Breast epithelium (tissue), 4 donors: ENCODE results near the gene TBC1D2. TPM values are rescaled to one million over a fixed set of nuclear protein-coding genes. Genes with fewer than 3 reads are reported as not detected.
A peak's percentile ranks its signal among the peaks of the same experiment; 100 is the strongest.

Experiments used
- DNase-seq, 2 donors: peaks; one replicate each; pipeline ENCODE4 v3.0.0-alpha.2; 2019; ENCODE audit warnings: low spot score in 2 of 2
- H3K27ac ChIP-seq, 2 donors: fragments of 200-600 bp; sonication (generic) in 1 of 2; one replicate each; pipeline ENCODE4 v1.5.1; 2016 to 2019; ENCODE audit warnings: mild to moderate bottlenecking in 1 of 2
- H3K27me3 ChIP-seq, 2 donors: fragments of 200-600 bp; sonication (generic) in 1 of 2; one replicate each; pipeline versions ENCODE4 v1.5.1 to v1.6.0; 2017 to 2019; ENCODE audit warnings: control low read depth in 1 of 2, mild to moderate bottlenecking in 1 of 2
- H3K36me3 ChIP-seq: fragments of 200-600 bp; one replicate; pipeline ENCODE4 v1.5.1; 2019
- H3K4me1 ChIP-seq, 2 donors: fragments of 200-600 bp; sonication (generic); one replicate each; pipeline ENCODE4 v1.5.1; 2016 to 2019; ENCODE audit warnings: control low read depth in 1 of 2
- H3K4me3 ChIP-seq, 3 donors: fragments of 200-600 bp; sonication (generic); 1 replicate in 2 of 3; 2 replicates in 1 of 3; pipeline ENCODE4 v1.5.1; 2016 to 2019; ENCODE audit warnings: mild to moderate bottlenecking in 3 of 3, moderate library complexity in 2 of 3
- H3K9me3 ChIP-seq, 2 donors: fragments of 200-600 bp; sonication (generic) in 1 of 2; one replicate each; pipeline ENCODE4 v1.5.1; 2016 to 2019; ENCODE audit warnings: control low read depth in 1 of 2
- CTCF ChIP-seq, 3 donors: fragments of 450-650 bp; IDR thresholded peaks; one replicate each; pipeline ENCODE4 v1.5.1; 2016 to 2017; ENCODE audit warnings: antibody characterized with exemption in 3 of 3, mild to moderate bottlenecking in 3 of 3, moderate library complexity in 3 of 3
- POLR2A ChIP-seq: fragments of 450-650 bp; IDR thresholded peaks from one replicate; pipeline ENCODE4 v1.6.1; 2016; ENCODE audit warnings: antibody characterized with exemption, mild to moderate bottlenecking, moderate library complexity
- POLR2AphosphoS5 ChIP-seq, 3 donors: sonication (generic); formaldehyde crosslinking; IDR thresholded peaks; one replicate each; pipeline ENCODE4 v1.6.1; 2017; ENCODE audit warnings: antibody characterized with exemption in 3 of 3
- intact Hi-C: fragments of 100-400 bp; cut with DNase I; formaldehyde crosslinking; loops from one replicate; pipeline ENCODE4 v1.15.1; 2023; ENCODE audit warnings: low total_unique reads
- total RNA-seq, 3 donors: library from RNA; depleted of rRNA; stranded (reverse); fragments of >200 nt; gene quantifications; one replicate each; pipeline ENCODE4 v1.1.0, GENCODE V29; 2016

TBC1D2 gene
- total RNA-seq, 3 donors from 2014 or later = 10.8 to 17.1 (median 13.6) TPM

DNA sequence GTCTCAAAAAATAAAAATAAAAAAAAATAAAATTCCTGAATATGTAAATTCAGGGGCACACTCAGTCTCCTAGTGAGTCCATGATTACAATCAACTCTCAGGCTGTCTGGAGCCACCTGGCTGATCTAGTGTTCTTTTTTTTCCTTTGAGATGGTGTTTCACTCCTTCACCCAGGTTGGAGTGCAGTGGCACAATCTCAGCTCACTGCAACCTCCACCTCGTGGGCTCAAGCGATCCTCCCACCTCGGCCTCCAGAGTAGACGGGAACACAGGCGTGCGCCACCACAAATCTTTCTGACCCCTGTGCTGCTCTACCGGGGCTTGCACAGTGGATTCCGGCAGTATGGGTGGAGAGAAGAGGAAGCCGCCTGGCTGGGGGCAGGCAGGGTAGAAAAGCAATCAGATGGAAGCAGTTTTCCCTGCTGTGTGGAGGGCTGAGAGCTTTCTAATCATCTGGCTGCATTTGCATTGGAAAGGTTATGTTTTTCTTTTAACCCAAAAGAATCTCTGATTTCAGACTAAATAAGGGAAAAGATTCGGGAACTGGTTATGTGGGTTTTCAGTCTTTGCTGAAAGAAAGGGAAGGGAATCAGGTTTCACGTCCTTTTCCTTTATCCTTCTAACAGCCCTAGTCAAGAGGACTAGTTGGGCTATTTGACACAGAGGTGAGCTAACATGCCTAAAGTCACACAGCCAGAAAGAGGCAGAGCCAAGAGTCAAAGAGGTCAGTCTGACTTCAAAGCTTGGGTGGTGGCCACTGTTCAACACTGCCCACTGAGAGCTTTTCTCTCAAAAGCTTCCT lies 36.7 kb downstream of the TBC1D2 start:
- Histone ChIP-seq H3K4me3 (no peak overlapping the region), H3K27ac (peak overlapping the region in 1 of 2 donors; percentile 2), H3K9me3 (no peaks in the 10 kb centered on the region), H3K36me3 (peaks cover 6% of the 10 kb centered on the region), H3K27me3 (no peaks in the 10 kb centered on the region), H3K4me1 (no peaks in the 10 kb centered on the region)
- intact Hi-C loops = no loop called here
- DNase-seq = no peak
- TF ChIP-seq CTCF (IDR thresholded peaks at IDR 0.05) (no peak), POLR2AphosphoS5 (IDR thresholded peaks at IDR 0.05) (no peak), POLR2A (no peak)

GRCh38 chr9:98217255-98217654 lies 38.2 kb downstream of the TBC1D2 start:
- Histone ChIP-seq H3K9me3 (no peaks in the 10 kb centered on the region), H3K27me3 (no peaks in the 10 kb centered on the region), H3K4me1 (no peaks in the 10 kb centered on the region), H3K36me3 (peaks cover 6% of the 10 kb centered on the region), H3K27ac (no peak overlapping the region), H3K4me3 (no peak overlapping the region)
- intact Hi-C loops = no loop called here
- DNase-seq = no peak
- TF ChIP-seq POLR2A = no peak
- TF ChIP-seq CTCF (IDR thresholded peaks at IDR 0.05) = no peak
- TF ChIP-seq POLR2AphosphoS5 (IDR thresholded peaks at IDR 0.05) = no peak

DNA sequence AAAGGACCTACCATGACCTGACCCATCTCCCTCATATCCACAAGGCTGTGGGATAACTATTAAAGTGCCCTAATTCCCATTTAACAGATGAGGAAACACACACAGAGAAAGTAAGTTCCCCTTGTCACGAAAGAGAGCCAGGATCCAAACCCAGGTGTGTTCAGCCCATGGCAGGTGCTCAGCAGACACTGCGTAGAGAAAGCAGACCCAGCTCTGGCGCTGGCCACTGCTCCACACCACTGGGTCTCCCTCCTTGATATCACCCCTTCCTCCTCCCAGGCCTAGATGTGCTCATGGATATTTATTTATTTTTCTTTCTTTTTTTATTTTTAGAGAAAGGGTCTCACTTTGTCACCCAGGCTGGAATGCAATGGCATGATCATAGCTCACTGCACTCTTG lies 39.1 kb downstream of the TBC1D2 start:
- intact Hi-C loops = no loop called here
- Histone ChIP-seq H3K36me3 (peaks cover 6% of the 10 kb centered on the region), H3K27ac (peak overlapping the region in 1 of 2 donors; percentile 69), H3K4me3 (no peak overlapping the region), H3K9me3 (no peaks in the 10 kb centered on the region), H3K27me3 (no peaks in the 10 kb centered on the region), H3K4me1 (no peaks in the 10 kb centered on the region)
- TF ChIP-seq CTCF (IDR thresholded peaks at IDR 0.05) = no peak
- no peak for TF ChIP-seq POLR2AphosphoS5 (IDR thresholded peaks at IDR 0.05)
- TF ChIP-seq POLR2A = no peak
- DNase-seq = no peak

DNA sequence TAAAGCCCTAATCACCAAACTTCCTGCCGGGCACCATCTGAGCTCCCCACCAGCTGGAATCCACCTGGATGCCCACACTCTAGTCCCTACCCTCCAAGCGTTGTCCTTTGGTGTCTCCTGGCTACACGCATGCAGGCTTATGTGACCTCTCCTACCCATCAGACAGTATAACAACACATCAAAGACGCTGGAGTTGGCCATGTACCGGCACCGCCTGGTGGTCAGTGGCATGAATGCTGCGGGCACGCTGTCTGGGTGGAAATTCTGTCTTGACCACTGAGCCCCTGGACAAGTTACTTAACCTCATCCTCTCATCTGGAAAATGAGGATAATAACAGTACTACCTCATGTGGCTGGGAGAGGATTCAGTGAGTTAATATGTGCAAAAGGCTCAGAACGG lies 39.6 kb downstream of the TBC1D2 start:
- H3K36me3 ChIP-seq = peaks cover 6% of the 10 kb centered on the region
- H3K27ac ChIP-seq = peak overlapping the region; percentile 69 to 77
- no peaks in the 10 kb centered on the region for H3K4me1 ChIP-seq
- no peak overlapping the region for H3K4me3 ChIP-seq
- no peak for DNase-seq
- intact Hi-C loops = no loop called here
- TF ChIP-seq POLR2AphosphoS5 (IDR thresholded peaks at IDR 0.05) (no peak), POLR2A (no peak), CTCF (IDR thresholded peaks at IDR 0.05) (peak in 1 of 3 donors; percentile 30)
- H3K27me3 ChIP-seq = no peaks in the 10 kb centered on the region
- H3K9me3 ChIP-seq = no peaks in the 10 kb centered on the region

- DNase-seq = no peak
- Histone ChIP-seq H3K4me3 (no peak overlapping the region), H3K27ac (peak overlapping the region; percentile 69 to 77), H3K36me3 (peaks cover 1% of the 10 kb centered on the region), H3K9me3 (no peaks in the 10 kb centered on the region), H3K27me3 (no peaks in the 10 kb centered on the region), H3K4me1 (no peaks in the 10 kb centered on the region)
- no peak for TF ChIP-seq POLR2A
- no peak for TF ChIP-seq POLR2AphosphoS5 (IDR thresholded peaks at IDR 0.05)
- no peak for TF ChIP-seq CTCF (IDR thresholded peaks at IDR 0.05)
- intact Hi-C loops = no loop called here
Measured at GRCh38 chr9:98215271-98215670, 40.2 kb downstream of the TBC1D2 start.
